Colonic mucosa (tissue), 4 donors: ENCODE data around the gene ACTL6B. TPM values are rescaled to one million over a fixed set of nuclear protein-coding genes. Genes with fewer than 3 reads are reported as not detected.
"Not testable (repeated sequence)": the region's sequence is repeated elsewhere in the genome, so short reads cannot be mapped to it uniquely, and the experiment has no call there.

Experiments
- DNase-seq: peaks from one replicate; pipeline ENCODE4 v3.0.0-alpha.2; 2020
- H3K27ac ChIP-seq: fragments of 200-600 bp; one replicate; pipeline ENCODE4 v1.8.0; 2021
- H3K27me3 ChIP-seq: fragments of 200-600 bp; one replicate; pipeline ENCODE4 v1.8.0; 2021
- H3K36me3 ChIP-seq: fragments of 200-600 bp; one replicate; pipeline ENCODE4 v1.8.0; 2021
- H3K4me1 ChIP-seq: fragments of 200-600 bp; one replicate; pipeline ENCODE4 v1.8.0; 2021; ENCODE audit warnings: mild to moderate bottlenecking
- H3K4me3 ChIP-seq: fragments of 200-600 bp; one replicate; pipeline ENCODE4 v1.8.0; 2021
- H3K9ac ChIP-seq, 2 donors: one replicate each; pipeline ENCODE4 v1.7.0; 2013; ENCODE audit warnings: control low read depth in 2 of 2, low read depth in 2 of 2, low read length in 2 of 2
- H3K9me3 ChIP-seq: fragments of 200-600 bp; one replicate; pipeline ENCODE4 v1.8.0; 2021
- intact Hi-C: fragments of 100-400 bp; cut with DNase I; formaldehyde crosslinking; loops from one replicate; pipeline ENCODE4 v1.14.1; 2022
- total RNA-seq, 2 donors: library from RNA; stranded (reverse); fragmentation: NEBNext Ultra II Directional in 1 of 2; extraction: Animal tissue kit (Norgen Biotek cat#: 25700) in 1 of 2; gene quantifications; one replicate each; pipeline ENCODE4 v1.2.1, GENCODE V29; 2021
- TF ChIP-seq, protein P1 (sequence below): fragments of 200-600 bp; IDR thresholded peaks from one replicate; pipeline ENCODE4 v1.8.0; 2022; ENCODE audit warnings: antibody characterized with exemption, mild to moderate bottlenecking
- donor health status: healthy.
- donor health status: DM: no; HTN: no; CAD: no.
- donor health status: DM: no; HTN: no; CAD: no.

Gene ACTL6B
- total RNA-seq, 2 donors from 2014 or later = 0.29 TPM; not detected in 1

DNA sequence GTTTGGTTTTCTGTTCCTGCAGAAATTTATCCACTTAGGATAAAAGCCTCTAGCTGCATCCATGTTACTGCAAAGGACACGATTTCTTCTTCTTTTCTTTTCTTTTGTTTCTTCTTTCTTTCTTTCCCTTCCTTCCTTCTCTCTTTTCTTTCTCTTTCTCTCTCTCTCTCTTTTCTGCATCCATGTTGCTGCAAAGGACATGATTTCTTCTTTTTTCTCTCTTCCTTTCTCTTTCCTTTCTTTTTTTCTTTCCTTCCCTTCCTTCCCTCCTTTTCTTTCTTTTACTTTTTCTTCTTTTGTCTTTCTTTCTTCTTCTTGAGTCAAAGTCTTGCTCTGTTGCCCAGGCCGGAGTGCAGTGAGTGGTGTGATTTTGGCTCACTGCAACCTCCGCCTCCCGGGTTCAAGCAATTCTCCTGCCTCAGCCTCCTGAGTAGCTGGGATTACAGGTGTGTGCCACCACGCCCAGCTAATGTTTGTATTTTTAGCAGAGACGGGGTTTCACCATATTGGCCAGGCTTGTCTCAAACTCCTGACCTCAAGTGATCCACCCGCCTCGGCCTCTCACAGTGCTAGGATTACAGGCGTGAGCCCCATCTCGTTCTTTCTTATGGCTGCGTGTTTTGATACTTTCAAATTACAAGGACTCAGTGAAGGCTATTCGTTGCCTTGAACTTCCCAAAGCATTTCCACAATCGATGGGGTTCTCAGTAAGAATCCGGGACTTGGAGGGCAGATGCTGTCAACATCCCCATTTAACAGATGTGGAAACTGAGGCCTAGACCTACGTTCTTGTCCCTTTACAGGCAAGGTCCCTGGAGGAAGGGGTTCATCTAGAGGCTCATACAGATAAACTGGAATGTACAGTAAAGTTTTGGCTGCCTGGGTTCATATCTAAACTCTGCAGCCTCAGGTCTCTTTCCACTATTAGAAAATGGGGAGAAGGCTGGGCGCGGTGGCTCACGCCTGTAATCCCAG is 15.4 kb upstream of the ACTL6B start:
- Histone ChIP-seq H3K27me3 (no peaks in the 10 kb centered on the region), H3K9me3 (no peaks in the 10 kb centered on the region), H3K4me1 (no peaks in the 10 kb centered on the region), H3K36me3 (no peaks in the 10 kb centered on the region), H3K4me3 (no peak overlapping the region), H3K9ac (no peak overlapping the region), H3K27ac (no peak overlapping the region)
- intact Hi-C loops = loop anchor here (10.0 kb wide), 1 partner anchor 67 kb away; the partner anchor contains the start of gene PCOLCE
- DNase-seq = no peak
- TF ChIP-seq, protein P1, sequence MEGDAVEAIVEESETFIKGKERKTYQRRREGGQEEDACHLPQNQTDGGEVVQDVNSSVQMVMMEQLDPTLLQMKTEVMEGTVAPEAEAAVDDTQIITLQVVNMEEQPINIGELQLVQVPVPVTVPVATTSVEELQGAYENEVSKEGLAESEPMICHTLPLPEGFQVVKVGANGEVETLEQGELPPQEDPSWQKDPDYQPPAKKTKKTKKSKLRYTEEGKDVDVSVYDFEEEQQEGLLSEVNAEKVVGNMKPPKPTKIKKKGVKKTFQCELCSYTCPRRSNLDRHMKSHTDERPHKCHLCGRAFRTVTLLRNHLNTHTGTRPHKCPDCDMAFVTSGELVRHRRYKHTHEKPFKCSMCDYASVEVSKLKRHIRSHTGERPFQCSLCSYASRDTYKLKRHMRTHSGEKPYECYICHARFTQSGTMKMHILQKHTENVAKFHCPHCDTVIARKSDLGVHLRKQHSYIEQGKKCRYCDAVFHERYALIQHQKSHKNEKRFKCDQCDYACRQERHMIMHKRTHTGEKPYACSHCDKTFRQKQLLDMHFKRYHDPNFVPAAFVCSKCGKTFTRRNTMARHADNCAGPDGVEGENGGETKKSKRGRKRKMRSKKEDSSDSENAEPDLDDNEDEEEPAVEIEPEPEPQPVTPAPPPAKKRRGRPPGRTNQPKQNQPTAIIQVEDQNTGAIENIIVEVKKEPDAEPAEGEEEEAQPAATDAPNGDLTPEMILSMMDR = no peak

DNA sequence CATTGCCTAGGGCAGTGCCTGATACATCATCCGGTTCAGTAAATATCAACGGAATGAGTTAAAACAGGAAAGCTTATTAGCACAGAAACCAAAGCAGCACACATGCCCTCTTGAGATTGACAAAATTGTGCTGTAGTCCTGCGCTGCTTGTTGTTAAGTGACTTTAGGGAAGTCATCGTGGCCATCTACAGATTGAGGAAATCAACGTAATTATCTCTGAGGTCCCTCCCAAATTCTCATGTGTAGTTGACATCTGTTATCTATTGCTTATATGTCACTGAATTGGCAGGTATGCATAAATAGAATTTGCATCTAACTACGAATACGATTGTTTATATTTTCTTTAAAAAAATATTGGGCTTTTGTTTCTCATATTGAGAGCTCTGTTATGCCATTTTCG is 13.8 kb upstream of the ACTL6B start:
- TF ChIP-seq, protein P1 = no peak

DNA sequence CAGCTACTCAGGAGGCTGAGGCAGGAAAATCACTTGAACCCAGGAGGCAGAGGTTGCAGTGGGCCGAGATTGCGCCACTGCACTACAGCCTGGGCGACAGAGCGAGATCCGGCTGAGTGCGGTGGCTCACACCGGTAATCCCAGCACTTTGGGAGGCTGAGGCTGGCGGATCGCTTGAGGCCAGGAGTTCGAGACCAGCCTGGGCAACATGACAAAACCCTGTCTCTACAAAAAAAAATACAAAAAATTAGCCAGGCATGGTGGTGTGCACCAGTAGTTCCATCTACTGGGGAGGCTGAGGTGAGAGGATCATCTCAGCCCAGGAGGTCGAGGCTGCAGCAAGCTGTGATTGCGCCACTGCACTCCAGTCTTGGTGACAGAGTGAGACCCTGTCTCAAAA is 12.9 kb upstream of the ACTL6B start:
- intact Hi-C loops, H3K4me1 ChIP-seq, H3K36me3 ChIP-seq, H3K4me3 ChIP-seq, DNase-seq, H3K27me3 ChIP-seq, H3K9me3 ChIP-seq, H3K9ac ChIP-seq, H3K27ac ChIP-seq: not testable (repeated sequence)

More for the DNA sequence above, 13.8 kb upstream of the ACTL6B start:
- no peaks in the 10 kb centered on the region for H3K4me1 ChIP-seq
- H3K27me3 ChIP-seq = no peaks in the 10 kb centered on the region
- intact Hi-C loops = loop anchor here (10.0 kb wide), 1 partner anchor 65 kb away; the partner anchor contains the start of gene PCOLCE
- DNase-seq = no peak
- H3K36me3 ChIP-seq = no peaks in the 10 kb centered on the region
- H3K4me3 ChIP-seq = no peak overlapping the region
- no peak overlapping the region for H3K27ac ChIP-seq
- no peaks in the 10 kb centered on the region for H3K9me3 ChIP-seq
- H3K9ac ChIP-seq = no peak overlapping the region

DNA sequence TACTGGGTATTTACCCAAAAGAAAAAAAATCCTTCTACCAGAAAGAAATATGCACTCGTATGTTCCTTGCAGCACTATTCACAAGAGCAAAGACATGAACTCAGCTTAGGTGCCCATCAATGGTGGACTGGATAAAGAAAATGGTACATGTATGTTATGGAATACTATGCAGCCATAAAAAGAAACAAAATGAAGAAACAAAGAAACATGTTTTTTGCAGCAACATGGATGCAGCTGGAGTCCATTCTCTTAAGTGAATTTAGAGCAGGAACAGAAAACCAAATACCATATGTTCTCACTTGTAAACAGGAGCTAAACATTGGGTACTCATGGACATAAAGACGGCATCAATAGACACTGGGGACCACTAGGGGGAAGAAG is 11.8 kb upstream of the ACTL6B start:
- no peaks in the 10 kb centered on the region for H3K27me3 ChIP-seq
- no peaks in the 10 kb centered on the region for H3K4me1 ChIP-seq
- H3K4me3 ChIP-seq = no peak overlapping the region
- no peaks in the 10 kb centered on the region for H3K36me3 ChIP-seq
- no peaks in the 10 kb centered on the region for H3K9me3 ChIP-seq
- intact Hi-C loops = no loop called here
- H3K27ac ChIP-seq = no peak overlapping the region
- no peak overlapping the region for H3K9ac ChIP-seq
- TF ChIP-seq, protein P1 = no peak
- no peak for DNase-seq

DNA sequence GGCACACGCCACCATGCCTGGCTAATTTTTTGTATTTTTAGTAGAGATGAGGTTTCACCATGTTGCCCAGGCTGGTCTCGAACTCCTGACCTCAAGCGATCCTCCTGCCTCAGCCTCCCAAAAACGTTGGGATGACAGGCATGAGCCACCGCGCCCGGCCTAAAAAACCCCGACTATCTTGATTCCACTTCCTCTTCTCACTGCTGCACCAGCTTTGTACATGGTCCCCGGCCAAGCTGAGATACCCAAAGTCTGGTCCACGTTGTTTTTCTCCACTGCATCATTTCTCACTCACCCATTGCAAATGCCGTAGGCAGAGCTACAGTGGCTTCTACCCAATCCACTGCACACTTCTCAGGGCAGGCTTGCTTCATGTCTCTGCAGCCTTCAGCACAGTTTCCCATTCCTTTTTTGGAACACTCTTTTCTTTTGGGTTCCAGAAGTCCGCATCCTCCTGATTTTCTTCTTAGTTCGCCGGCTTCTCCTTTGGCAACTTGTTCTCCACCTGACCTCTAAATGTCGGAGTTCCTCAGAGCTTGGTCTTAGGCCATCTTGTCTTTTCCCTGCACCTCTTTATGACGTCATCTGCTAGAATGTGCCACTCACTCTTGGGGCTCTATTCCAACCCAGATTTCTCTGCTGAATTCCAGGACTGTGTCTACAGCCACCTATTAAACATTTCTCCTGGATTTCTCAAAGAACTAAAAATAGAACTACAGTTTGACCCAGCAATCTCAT is 11.3 kb upstream of the ACTL6B start:
- Histone ChIP-seq H3K27me3 (no peaks in the 10 kb centered on the region), H3K9ac (no peak overlapping the region), H3K36me3 (no peaks in the 10 kb centered on the region), H3K4me3 (no peak overlapping the region), H3K9me3 (no peaks in the 10 kb centered on the region), H3K4me1 (no peaks in the 10 kb centered on the region), H3K27ac (no peak overlapping the region)
- TF ChIP-seq, protein P1 = no peak
- no peak for DNase-seq
- intact Hi-C loops = no loop called here
